ENCODE data around the gene FCSK. TPM values are rescaled to one million over a fixed set of nuclear protein-coding genes. Genes with fewer than 3 reads are reported as not detected.

Gene FCSK
- total RNA-seq, 4 donors from 2014 or later: 20.3 to 40.2 (median 24.5) TPM

DNA sequence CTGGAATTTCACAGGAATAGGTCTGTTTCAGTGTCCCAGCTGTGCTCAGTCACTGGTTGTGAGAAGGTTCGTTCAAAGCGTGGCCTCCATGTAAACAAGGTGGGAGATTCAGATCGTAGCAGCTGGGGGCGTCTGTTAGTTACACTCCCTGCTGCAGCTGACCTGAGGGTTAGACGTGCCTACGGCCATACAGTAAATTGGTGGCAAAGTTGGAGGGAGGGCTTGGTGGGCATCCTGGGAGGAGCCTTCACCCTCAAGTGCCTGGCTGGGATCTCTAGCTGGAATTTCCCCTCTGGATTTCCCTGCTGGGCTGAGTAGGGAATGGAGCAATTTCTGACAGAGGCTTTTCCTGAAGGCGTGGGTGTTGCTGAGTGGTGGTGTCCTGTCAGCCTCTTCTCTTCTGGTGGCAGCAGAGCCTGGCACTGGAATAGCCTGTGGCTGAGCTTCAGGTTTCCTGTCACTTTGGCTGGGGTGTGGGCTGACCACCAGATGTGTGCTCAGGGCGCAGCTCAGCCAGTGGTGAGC lies 6.4 kb downstream of the FCSK start:
- Histone ChIP-seq H3K4me1 (no peaks in the 10 kb centered on the region), H3K4me3 (replicated peaks in 1 of 3) (no peak overlapping the region), H3K36me3 (peaks cover 9% of the 10 kb centered on the region in 2 donors), H3K9me3 (no peaks in the 10 kb centered on the region), H3K27me3 (no peaks in the 10 kb centered on the region), H3K27ac (no peak overlapping the region)
- TF ChIP-seq, protein P1, sequence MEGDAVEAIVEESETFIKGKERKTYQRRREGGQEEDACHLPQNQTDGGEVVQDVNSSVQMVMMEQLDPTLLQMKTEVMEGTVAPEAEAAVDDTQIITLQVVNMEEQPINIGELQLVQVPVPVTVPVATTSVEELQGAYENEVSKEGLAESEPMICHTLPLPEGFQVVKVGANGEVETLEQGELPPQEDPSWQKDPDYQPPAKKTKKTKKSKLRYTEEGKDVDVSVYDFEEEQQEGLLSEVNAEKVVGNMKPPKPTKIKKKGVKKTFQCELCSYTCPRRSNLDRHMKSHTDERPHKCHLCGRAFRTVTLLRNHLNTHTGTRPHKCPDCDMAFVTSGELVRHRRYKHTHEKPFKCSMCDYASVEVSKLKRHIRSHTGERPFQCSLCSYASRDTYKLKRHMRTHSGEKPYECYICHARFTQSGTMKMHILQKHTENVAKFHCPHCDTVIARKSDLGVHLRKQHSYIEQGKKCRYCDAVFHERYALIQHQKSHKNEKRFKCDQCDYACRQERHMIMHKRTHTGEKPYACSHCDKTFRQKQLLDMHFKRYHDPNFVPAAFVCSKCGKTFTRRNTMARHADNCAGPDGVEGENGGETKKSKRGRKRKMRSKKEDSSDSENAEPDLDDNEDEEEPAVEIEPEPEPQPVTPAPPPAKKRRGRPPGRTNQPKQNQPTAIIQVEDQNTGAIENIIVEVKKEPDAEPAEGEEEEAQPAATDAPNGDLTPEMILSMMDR (IDR thresholded peaks at IDR 0.05): no peak
- TF ChIP-seq POLR2A (IDR thresholded peaks at IDR 0.05): no peak
- 72 to 79% methylated on average over 7 to 8 of the region's 8 CpGs for WGBS, 2 donors
- intact Hi-C loops (cut with DNase I): no loop called here
- no peak for DNase-seq

DNA sequence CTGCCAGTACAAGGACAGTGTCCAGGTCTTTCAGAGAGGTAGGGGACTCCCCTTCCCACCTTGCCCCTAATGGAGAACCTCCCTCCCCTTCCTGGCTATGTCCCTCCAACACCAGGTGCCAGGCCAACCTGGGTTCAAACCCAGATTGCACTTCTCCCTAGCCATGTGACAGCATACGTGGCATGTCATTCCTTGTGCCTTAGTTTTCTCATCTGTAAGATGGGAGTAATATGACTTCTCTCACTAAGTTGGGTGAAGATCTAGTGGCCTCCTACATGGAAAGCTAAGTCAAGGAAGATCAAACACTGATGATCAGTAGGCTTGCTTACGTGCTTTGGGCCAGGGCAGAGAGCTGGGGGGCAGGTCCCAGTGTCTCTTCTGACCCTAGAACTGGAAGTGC lies 8.8 kb downstream of the FCSK start:
- Histone ChIP-seq H3K9me3 (no peaks in the 10 kb centered on the region), H3K27ac (no peak overlapping the region), H3K4me1 (no peaks in the 10 kb centered on the region), H3K27me3 (no peaks in the 10 kb centered on the region), H3K36me3 (peaks cover 9 to 12% of the 10 kb centered on the region in 2 donors), H3K4me3 (replicated peaks in 1 of 3) (no peak overlapping the region)
- TF ChIP-seq POLR2A (IDR thresholded peaks at IDR 0.05): no peak
- TF ChIP-seq, protein P1 (IDR thresholded peaks at IDR 0.05): no peak
- WGBS, 2 donors: 95 to 100% methylated on average over 2 of the region's 2 CpGs
- intact Hi-C loops (cut with DNase I): no loop called here
- DNase-seq: no peak

GRCh38 chr16:70465999-70466804 lies 11.8 kb downstream of the FCSK start:
- Histone ChIP-seq H3K36me3 (peaks cover 9 to 12% of the 10 kb centered on the region in 2 donors), H3K4me3 (replicated peaks in 1 of 3) (no peak overlapping the region), H3K27me3 (no peaks in the 10 kb centered on the region), H3K4me1 (no peaks in the 10 kb centered on the region), H3K27ac (no peak overlapping the region), H3K9me3 (no peaks in the 10 kb centered on the region)
- intact Hi-C loops (cut with DNase I): no loop called here
- DNase-seq: no peak
- TF ChIP-seq POLR2A (IDR thresholded peaks at IDR 0.05): no peak
- 95 to 97% methylated on average over 11 to 12 of the region's 13 CpGs for WGBS, 2 donors

DNA sequence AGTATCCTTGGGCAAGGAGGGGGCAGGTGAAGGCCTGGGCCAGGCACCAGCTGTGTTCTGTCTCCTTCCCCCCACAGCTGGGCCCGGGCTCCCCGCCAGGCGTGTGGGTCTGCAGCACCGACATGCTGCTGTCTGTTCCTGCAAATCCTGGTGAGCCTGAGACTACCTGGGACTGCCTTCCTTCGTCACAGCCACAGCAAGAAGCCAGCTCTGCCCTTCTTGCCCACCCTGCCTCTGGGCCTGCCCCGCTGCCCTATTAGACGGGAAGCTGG lies 12.3 kb downstream of the FCSK start:
- TF ChIP-seq, protein P1 (IDR thresholded peaks at IDR 0.05): no peak
- TF ChIP-seq POLR2A (IDR thresholded peaks at IDR 0.05): no peak
- Histone ChIP-seq H3K4me1 (no peaks in the 10 kb centered on the region), H3K27ac (no peak overlapping the region), H3K36me3 (peaks cover 9 to 12% of the 10 kb centered on the region in 2 donors), H3K4me3 (replicated peaks in 1 of 3) (no peak overlapping the region), H3K27me3 (no peaks in the 10 kb centered on the region), H3K9me3 (no peaks in the 10 kb centered on the region)
- intact Hi-C loops (cut with DNase I): no loop called here
- DNase-seq: no peak
- 88 to 93% methylated on average over 5 to 7 of the region's 7 CpGs for WGBS, 2 donors

- intact Hi-C loops (cut with DNase I): no loop called here
- H3K27me3 ChIP-seq: no peaks in the 10 kb centered on the region
- WGBS, 2 donors: 88 to 98% methylated on average over 9 to 10 of the region's 11 CpGs
- H3K36me3 ChIP-seq: peaks cover 9 to 12% of the 10 kb centered on the region in 2 donors
- H3K27ac ChIP-seq: no peak overlapping the region
- no peaks in the 10 kb centered on the region for H3K9me3 ChIP-seq
- H3K4me3 ChIP-seq (replicated peaks in 1 of 3): no peak overlapping the region
- no peak for DNase-seq
- TF ChIP-seq POLR2A (IDR thresholded peaks at IDR 0.05): no peak
- TF ChIP-seq, protein P1 (IDR thresholded peaks at IDR 0.05): no peak
- H3K4me1 ChIP-seq: no peaks in the 10 kb centered on the region
These were observed 12.7 kb downstream of the FCSK start for GRCh38 chr16:70467113-70467512.
